ENCODE results near the gene TJP3.

- TF ChIP-seq EZH2 (IDR thresholded peaks at IDR 0.05; ENCODE audit: borderline replicate concordance, low read depth, low read length, poor library complexity, severe bottlenecking), result no peak
- no peak for TF ChIP-seq CTCF (conservative IDR thresholded peaks at IDR 0.05; ENCODE audit: low read depth, low read length)
Observed at GRCh38 chr19:3725121-3725520, 16.9 kb downstream of the TJP3 start.
